Stomach (tissue), 9 donors: Measurements from ENCODE around the gene GUCY1A1. TPM values are rescaled to one million over a fixed set of nuclear protein-coding genes. Genes with fewer than 3 reads are reported as not detected.

Experiments used
- DNase-seq, 2 donors: peaks; one replicate each; pipeline versions ENCODE4 v3.0.0 to v3.0.0-alpha.2; 2013 to 2019
- H3K27ac ChIP-seq, 5 donors: fragments of 200-600 bp in 4 of 5; sonication (generic) in 4 of 5; one replicate each; pipeline ENCODE4 v1.5.1; 2013 to 2019; ENCODE audit warnings: mild to moderate bottlenecking in 1 of 5, moderate library complexity in 1 of 5
- H3K27me3 ChIP-seq, 3 donors: fragments of 200-600 bp; sonication (generic); one replicate each; pipeline ENCODE4 v1.5.1; 2017 to 2019; ENCODE audit warnings: mixed run types in 1 of 3
- H3K36me3 ChIP-seq, 4 donors: fragments of 200-600 bp; sonication (generic); 1 replicate in 3 of 4; 2 replicates in 1 of 4; pipeline ENCODE4 v1.5.1; 2016 to 2019
- H3K4me1 ChIP-seq, 4 donors: fragments of 200-600 bp; sonication (generic); one replicate each; pipeline ENCODE4 v1.5.1; 2016 to 2019
- H3K4me3 ChIP-seq, 4 donors: fragments of 200-600 bp; sonication (generic) in 3 of 4; one replicate each; pipeline ENCODE4 v1.5.1; 2016 to 2019; ENCODE audit warnings: mild to moderate bottlenecking in 1 of 4
- H3K9me3 ChIP-seq, 4 donors: fragments of 200-600 bp; sonication (generic); one replicate each; pipeline ENCODE4 v1.5.1; 2016 to 2019
- CTCF ChIP-seq, 7 experiments: fragments of 450-650 bp in 4 of 7; fragments of 200-600 bp in 3 of 7; sonication (generic) in 3 of 7; IDR thresholded peaks; one replicate each; pipeline ENCODE4 v1.5.1; 2016 to 2019; ENCODE audit warnings: antibody characterized with exemption in 7 of 7, control low read depth in 2 of 7, mild to moderate bottlenecking in 1 of 7
- EP300 ChIP-seq: sonication (generic); formaldehyde crosslinking; IDR thresholded peaks from one replicate; pipeline ENCODE4 v1.6.1; 2017; ENCODE audit warnings: antibody characterized with exemption
- POLR2A ChIP-seq, 4 donors: fragments of 450-650 bp; IDR thresholded peaks; one replicate each; pipeline ENCODE4 v1.6.1; 2016; ENCODE audit warnings: antibody characterized with exemption in 4 of 4, control low read depth in 2 of 4, mild to moderate bottlenecking in 1 of 4, moderate library complexity in 1 of 4
- POLR2AphosphoS5 ChIP-seq, 3 donors: sonication (generic); formaldehyde crosslinking; IDR thresholded peaks; one replicate each; pipeline ENCODE4 v1.6.1; 2016; ENCODE audit warnings: antibody characterized with exemption in 3 of 3
- WGBS, 5 donors: extraction: QIAGEN DNeasy Blood & Tissue Kit in 3 of 5; methylation state at CpG; one replicate each; pipeline versions ENCODE4 v1.1.5 to v1.1.7; 2013 to 2018; 5-methylcytosine and 5-hydroxymethylcytosine counted together
- intact Hi-C: fragments of 100-400 bp; cut with DNase I; formaldehyde crosslinking; loops from one replicate; pipeline ENCODE4 v1.15.1; 2023; ENCODE audit warnings: low total_unique reads
- polyA plus RNA-seq, 3 donors: library from polyadenylated mRNA; stranded (reverse); fragments of 200-250 nt; gene quantifications; one replicate each; pipeline ENCODE4 v1.2.3, GENCODE V29; 2013
- total RNA-seq, 5 donors: library from RNA; depleted of rRNA; stranded (reverse); fragments of >200 nt; gene quantifications; one replicate each; pipeline versions ENCODE4 v1.1.0 to v1.2.3, GENCODE V29; 2014 to 2016
- donor health status: healthy with polysubstance abuse.
- donor health status: Bipolar disorder and iron deficiency.
- donor health status: healthy.

GUCY1A1 gene
- total and polyA plus RNA-seq, 8 donors, result 4.1 to 49.1 (median 12.2) TPM

- no peak for TF ChIP-seq CTCF (IDR thresholded peaks at IDR 0.05)
- TF ChIP-seq POLR2AphosphoS5 (IDR thresholded peaks at IDR 0.05), result no peak
- peaks cover 0 to 12% (median 5%) of the 10 kb centered on the region in 4 donors for H3K4me1 ChIP-seq
- DNase-seq, result no peak
- WGBS, 5 donors, result 69 to 94% (median 83%) methylated on average over 1 of the region's 1 CpG
- no peaks in the 10 kb centered on the region for H3K27me3 ChIP-seq
- intact Hi-C loops, result no loop called here
- H3K4me3 ChIP-seq, result no peak overlapping the region
- no peaks in the 10 kb centered on the region for H3K9me3 ChIP-seq
- peak overlapping the region in 2 of 5 donors; percentile 12 for H3K27ac ChIP-seq
- no peaks in the 10 kb centered on the region for H3K36me3 ChIP-seq
These were observed 7.5 kb upstream of the GUCY1A1 start for GRCh38 chr4:155659176-155659575.

- no peaks in the 10 kb centered on the region for H3K9me3 ChIP-seq
- H3K27ac ChIP-seq, result no peak overlapping the region
- no peak overlapping the region for H3K4me3 ChIP-seq
- no peaks in the 10 kb centered on the region for H3K27me3 ChIP-seq
- no peak for DNase-seq
- intact Hi-C loops, result no loop called here
- H3K36me3 ChIP-seq, result no peaks in the 10 kb centered on the region
- no peak for TF ChIP-seq EP300
- TF ChIP-seq CTCF (IDR thresholded peaks at IDR 0.05), result no peak
- no peak for TF ChIP-seq POLR2AphosphoS5 (IDR thresholded peaks at IDR 0.05)
- TF ChIP-seq POLR2A (IDR thresholded peaks at IDR 0.05), result no peak
- 74 to 83% (median 76%) methylated on average over 2 of the region's 2 CpGs for WGBS, 5 donors
- H3K4me1 ChIP-seq, result peaks cover 0 to 19% (median 6%) of the 10 kb centered on the region in 4 donors
These were observed 6.2 kb upstream of the GUCY1A1 start for GRCh38 chr4:155660436-155660835.

GRCh38 chr4:155665054-155665453, 1.6 kb upstream of the GUCY1A1 start:
- Histone ChIP-seq H3K27ac (peak overlapping the region in 1 of 5 donors; percentile 87), H3K9me3 (no peaks in the 10 kb centered on the region), H3K27me3 (peaks cover 0 to 24% (median 16%) of the 10 kb centered on the region in 3 donors), H3K36me3 (no peaks in the 10 kb centered on the region), H3K4me3 (no peak overlapping the region), H3K4me1 (peaks cover 4 to 28% (median 16%) of the 10 kb centered on the region in 4 donors)
- TF ChIP-seq CTCF (IDR thresholded peaks at IDR 0.05) (no peak), POLR2A (IDR thresholded peaks at IDR 0.05) (no peak), EP300 (no peak), POLR2AphosphoS5 (IDR thresholded peaks at IDR 0.05) (no peak)
- DNase-seq, result no peak
- 78 to 91% (median 85%) methylated on average over 2 of the region's 2 CpGs for WGBS, 5 donors
- intact Hi-C loops, result no loop called here

GRCh38 chr4:155667222-155667567, 547 bp downstream of the GUCY1A1 start:
- TF ChIP-seq POLR2AphosphoS5 (IDR thresholded peaks at IDR 0.05) (no peak), POLR2A (IDR thresholded peaks at IDR 0.05) (no peak), CTCF (IDR thresholded peaks at IDR 0.05) (no peak), EP300 (no peak)
- WGBS, 5 donors, result 0 to 3% (median 0%) methylated on average over 6 to 27 of the region's 27 CpGs
- peaks cover 4 to 25% (median 16%) of the 10 kb centered on the region in 4 donors for H3K4me1 ChIP-seq
- intact Hi-C loops, result no loop called here
- H3K9me3 ChIP-seq, result no peaks in the 10 kb centered on the region
- peak in 1 of 2 donors; percentile 26 for DNase-seq
- peak overlapping the region; percentile 81 to 91 (median 86) for H3K27ac ChIP-seq
- peak overlapping the region; percentile 66 to 76 (median 68) for H3K4me3 ChIP-seq
- no peaks in the 10 kb centered on the region for H3K36me3 ChIP-seq
- peaks cover 0 to 24% (median 16%) of the 10 kb centered on the region in 3 donors for H3K27me3 ChIP-seq
